K562 (cell line): Measurements from ENCODE around the gene EPHB3. TPM values are rescaled to one million over a fixed set of nuclear protein-coding genes. Genes with fewer than 3 reads are reported as not detected.

Experiments used
- ATAC-seq: fragments of 200-7000 bp; cut with Tn5 transposase; 3 replicates; pipeline ENCODE4 v1.9.1; 2020; ENCODE audit warnings: moderate library complexity
- BruUV-seq: library from RNA; stranded (reverse); fragments of 400-500 nt; replicated peaks from 2 replicates; lab custom pipeline; 2021; lab: Mats Ljungman, UMichigan
- CTCF ChIA-PET: fragments of 300-600 bp; formaldehyde crosslinking; extraction: SDS; loops from one replicate; lab custom pipeline; 2021; ENCODE audit warnings: low intra/inter-chr PET ratio; lab: Yijun Ruan, JAX
- POLR2A ChIA-PET: fragments of 300-600, 350-650 bp; sonication (Branson Sonifier 250); formaldehyde crosslinking; extraction: SDS; loops from one replicate; lab custom pipeline; 2021; ENCODE audit warnings: antibody characterized with exemption, inconsistent platforms; lab: Yijun Ruan, JAX
- DNase-seq, 4 experiments: peaks; one replicate each; pipeline versions ENCODE4 v3.0.0 to v3.0.0-alpha.2; 2011 to 2018; ENCODE audit warnings: low spot score in 3 of 4, mixed read lengths in 3 of 4; ENCODE audit errors: extremely low read depth in 1 of 4
- FAIRE-seq: peaks from 2 replicates; lab custom pipeline; 2011; peaks lifted over from hg19 to GRCh38; lab: Jason Lieb, UNC
- H2AFZ ChIP-seq: 2 replicates; pipeline ENCODE4 v1.6.0; 2011; ENCODE audit warnings: low read depth, low read length, control low read depth, inconsistent platforms
- H3K27ac ChIP-seq: fragments of 200-600 bp; 3 replicates; pipeline ENCODE4 v1.8.0; 2011; ENCODE audit warnings: low read depth, mild to moderate bottlenecking, control low read depth, inconsistent platforms, low read length, moderate library complexity, mixed read lengths; ENCODE audit errors: extremely low read depth
- H3K27me3 ChIP-seq, 2 experiments: fragments of 300-600 bp in 1 of 2; 2 replicates in 1 of 2; 3 replicates in 1 of 2; pipeline versions ENCODE4 v1.6.0 to v1.8.0; 2011; ENCODE audit warnings: inconsistent platforms in 2 of 2, low read length in 2 of 2, mild to moderate bottlenecking in 1 of 2, mixed read lengths in 1 of 2, moderate library complexity in 1 of 2; ENCODE audit not compliant: control insufficient read depth in 2 of 2, insufficient read depth in 2 of 2
- H3K36me3 ChIP-seq: fragments of 300-600 bp; 3 replicates; pipeline ENCODE4 v1.8.0; 2011; ENCODE audit warnings: mild to moderate bottlenecking, low read length, inconsistent platforms; ENCODE audit not compliant: control insufficient read depth, insufficient read depth
- H3K4me1 ChIP-seq, 2 experiments: fragments of 200-600 bp in 1 of 2; replicated peaks in 1 of 2; 2 replicates in 1 of 2; 3 replicates in 1 of 2; pipeline versions ENCODE4 v1.5.1 to v1.8.0; 2011; ENCODE audit warnings: inconsistent platforms in 2 of 2, low read length in 2 of 2, mild to moderate bottlenecking in 1 of 2, mixed read lengths in 1 of 2, moderate library complexity in 1 of 2; ENCODE audit not compliant: control insufficient read depth in 2 of 2, insufficient read depth in 2 of 2
- H3K4me2 ChIP-seq: 2 replicates; pipeline ENCODE4 v1.6.1; 2011; ENCODE audit warnings: low read length, control low read depth, inconsistent platforms, mixed read lengths; ENCODE audit not compliant: insufficient read depth
- H3K4me3 ChIP-seq: fragments of 200-600 bp; sonication (generic), shearing (Covaris generic); 2 replicates; pipeline ENCODE4 v1.5.1; 2016; ENCODE audit warnings: control low read depth, inconsistent platforms
- H3K79me2 ChIP-seq: fragments of 200-600 bp; 3 replicates; pipeline ENCODE4 v1.8.0; 2011; ENCODE audit warnings: low read length, inconsistent platforms; ENCODE audit not compliant: control insufficient read depth, insufficient read depth
- H3K9ac ChIP-seq, 2 experiments: 2 replicates each; pipeline versions ENCODE4 v1.6.0 to v1.6.1; 2011; ENCODE audit warnings: low read depth in 2 of 2, low read length in 2 of 2, control low read depth in 1 of 2, inconsistent platforms in 1 of 2, mild to moderate bottlenecking in 1 of 2, mixed read lengths in 1 of 2; ENCODE audit not compliant: insufficient read depth in 1 of 2
- H3K9me1 ChIP-seq: one replicate; pipeline ENCODE4 v1.6.0; 2011; ENCODE audit warnings: inconsistent platforms, mild to moderate bottlenecking, low read length, moderate library complexity; ENCODE audit not compliant: control insufficient read depth, insufficient read depth
- H3K9me3 ChIP-seq: replicated peaks from 2 replicates; pipeline ENCODE4 v1.5.1; 2011; ENCODE audit warnings: low read depth, low read length, inconsistent platforms; ENCODE audit not compliant: control insufficient read depth, insufficient read depth
- H4K20me1 ChIP-seq: replicated peaks from 2 replicates; pipeline ENCODE4 v1.6.1; 2011; ENCODE audit warnings: low read length, inconsistent platforms, mixed read lengths; ENCODE audit not compliant: control insufficient read depth, insufficient read depth
- FUS ChIP-seq: fragments of 200-400 bp; formaldehyde crosslinking; optimal IDR thresholded peaks from 2 replicates; pipeline ENCODE3; 2017; ENCODE audit warnings: low read depth, low read length
- MCM7 ChIP-seq, 2 experiments: fragments of 450-650 bp; IDR thresholded peaks; 2 replicates each; pipeline ENCODE4 v1.6.1; 2016 to 2018
- PATZ1 ChIP-seq: fragments of 250-450 bp; sonication (Bioruptor Pico); IDR thresholded peaks from 2 replicates; pipeline ENCODE4 v1.5.0; 2020; ENCODE audit warnings: mild to moderate bottlenecking, borderline replicate concordance
- PHF8 ChIP-seq: fragments of 200-600 bp; sonication (generic); IDR thresholded peaks from 2 replicates; pipeline ENCODE4 v1.6.1; 2012; ENCODE audit warnings: mixed run types, mild to moderate bottlenecking, inconsistent platforms, low read length, moderate library complexity, borderline replicate concordance
- ZNF354B ChIP-seq: fragments of 250-450 bp; sonication (Bioruptor Pico); IDR thresholded peaks from 2 replicates; pipeline ENCODE4 v1.4.0; 2020
- WGBS: fragments of 100-300 bp; shearing (Covaris generic); methylation state at CpG from one replicate; pipeline ENCODE4 v1.1.6; 2016; ENCODE audit warnings: low coverage, mixed read lengths; ENCODE audit not compliant: insufficient coverage; ENCODE audit errors: missing lambda C conversion rate; 5-methylcytosine and 5-hydroxymethylcytosine counted together
- in situ Hi-C: fragments of 300-500 bp; cut with MboI; formaldehyde crosslinking; loops from 4 replicates; pipeline ENCODE4 v1.15.0; 2018; ENCODE audit warnings: inconsistent platforms, mixed read lengths
- intact Hi-C: fragments of 100-400 bp; cut with micrococcal nuclease; formaldehyde crosslinking; loops from 2 replicates; pipeline ENCODE4 v1.14.2; 2022
- polyA plus RNA-seq, 8 experiments: library from polyadenylated mRNA; depleted of rRNA in 4 of 8; stranded (reverse) in 5 of 8; unstranded in 3 of 8; fragments of >200 nt; fragmentation: Nextera tagmentation in 2 of 8; fragmentation: Illumina TruSeq in 1 of 8; extraction: Ambion mirVana in 2 of 8; extraction: Trizol in 1 of 8; gene quantifications; 2 replicates each; pipeline versions ENCODE4 v1.2.1 to v1.2.3, GENCODE V29; 2011 to 2014; ENCODE audit warnings: inconsistent platforms in 1 of 8, missing spikeins in 1 of 8
- total RNA-seq, 7 experiments: library from RNA; depleted of rRNA in 6 of 7; stranded (reverse); fragments of >200 nt in 6 of 7; fragmentation: Illumina TruSeq in 2 of 7; extraction: Trizol in 2 of 7; gene quantifications; 2 replicates each; pipeline versions ENCODE4 v1.2.1 to v1.2.3, GENCODE V29; 2011 to 2021; ENCODE audit warnings: low replicate concordance in 1 of 7

EPHB3 gene
- total and polyA plus RNA-seq, 9 of the 15 experiments (the other 6 are each of a cell fraction or from before 2014, with no cell fraction given) = not detected

DNA sequence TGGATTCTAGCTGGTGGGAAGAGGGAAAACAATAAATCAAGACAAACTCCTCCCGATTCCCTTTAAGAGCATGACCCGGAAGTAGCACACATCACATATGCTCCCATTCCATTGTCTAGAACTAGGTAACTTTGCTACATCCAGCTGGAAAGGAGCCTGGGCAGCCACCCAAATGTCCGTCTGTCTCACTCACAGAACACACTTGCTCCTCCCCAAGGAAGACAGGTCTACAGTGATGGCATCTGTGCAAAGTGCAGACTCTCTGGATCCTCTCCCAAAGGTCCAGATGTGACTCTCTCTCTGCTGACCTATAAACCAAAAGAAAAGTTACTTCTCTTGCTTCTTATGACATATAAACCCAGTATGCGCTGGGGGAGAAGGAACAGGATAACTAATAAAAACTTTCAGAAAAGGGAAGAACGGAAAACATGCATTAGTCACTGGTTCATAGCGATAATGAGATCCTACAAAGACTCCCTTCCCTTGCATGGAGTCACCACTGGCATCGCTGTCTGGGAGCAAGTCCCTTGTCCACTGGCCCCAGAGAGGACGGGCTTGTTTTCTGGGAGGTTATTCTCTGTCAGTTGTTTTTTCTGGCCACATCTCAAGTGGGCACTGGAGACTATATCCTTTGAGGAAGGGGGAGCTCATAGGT lies 29.8 kb upstream of the EPHB3 start (continued):
- TF ChIP-seq PATZ1 (CRISPR knock-in tag) (no peak), PHF8 (no peak)

DNA sequence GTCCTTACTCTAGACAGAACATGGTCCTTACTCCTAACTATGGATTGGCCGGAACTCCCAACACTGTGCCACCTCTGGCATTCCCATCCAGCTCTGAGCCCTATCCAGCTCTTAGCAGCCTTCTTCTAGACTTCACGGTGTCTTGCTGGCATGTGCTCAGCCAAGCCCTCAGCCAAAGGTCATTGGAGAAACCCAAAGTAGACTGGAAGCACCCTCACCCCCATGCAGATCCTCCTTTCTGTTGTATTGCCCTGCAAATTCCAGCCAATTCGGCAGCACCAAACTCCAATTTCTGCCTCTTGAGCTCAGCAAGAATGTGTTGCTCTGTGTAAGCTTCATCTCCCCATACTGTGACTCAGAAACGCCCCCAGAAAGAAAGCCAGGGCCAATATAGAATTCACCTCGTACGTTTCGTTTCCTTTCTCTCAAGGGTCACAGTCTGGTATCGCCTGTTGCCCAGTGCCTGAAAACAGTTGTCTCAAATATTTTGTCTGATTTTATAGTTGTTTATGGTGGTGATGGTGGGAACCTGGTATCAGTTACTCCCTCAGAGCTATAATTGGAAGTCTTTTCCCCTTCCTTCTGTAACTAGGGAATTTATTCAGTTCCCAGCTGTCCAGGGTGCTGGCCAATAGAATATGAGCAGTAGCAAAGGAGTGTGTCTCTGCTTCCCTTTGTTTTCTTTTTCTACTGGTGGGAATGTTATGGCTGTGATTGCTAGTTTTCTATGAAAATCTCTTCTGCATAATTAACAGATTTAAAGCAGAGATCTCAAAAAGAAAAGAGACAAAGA lies 28.4 kb upstream of the EPHB3 start:
- no peak for ATAC-seq
- Histone ChIP-seq H3K9ac (no peak overlapping the region), H3K4me3 (no peak overlapping the region), H3K4me2 (no peak overlapping the region), H3K9me3 (no peaks in the 10 kb centered on the region), H3K27me3 (peaks cover 26 to 30% of the 10 kb centered on the region in 2 experiments; a peak in 4 of 5 replicates), H3K36me3 (no peaks in the 10 kb centered on the region), H3K9me1 (no peaks in the 10 kb centered on the region), H3K27ac (no peak overlapping the region), H2AFZ (no peak overlapping the region), H3K4me1 (no peaks in the 10 kb centered on the region), H3K79me2 (no peaks in the 10 kb centered on the region), H4K20me1 (no peaks in the 10 kb centered on the region)
- 1% methylated on average over 8 of the region's 8 CpGs for WGBS
- in situ Hi-C loops (no loop called here), intact Hi-C loops (no loop called here)
- no peak for DNase-seq
- BruUV-seq = no TSS peak
- ChIA-PET CTCF (no interaction called here), POLR2A (interaction anchor here (0.6 to 0.8 kb wide), 3 partner anchors 21 to 161 kb away, joined by 3 to 5 read pairs (median 4); no protein-coding TSS in a partner anchor)
- FAIRE-seq = no peak
- TF ChIP-seq ZNF354B (no peak), MCM7 (IDR thresholded peaks at IDR 0.05) (no peak), FUS (no peak)
